ENCODE data around the gene ASPRV1. TPM values are rescaled to one million over a fixed set of nuclear protein-coding genes. Genes with fewer than 3 reads are reported as not detected.

The ASPRV1 gene
- total RNA-seq, 4 donors from 2014 or later, result 1.6 to 4.1 (median 2.9) TPM

Other genes with a start within 250 kb of the ASPRV1 start
- 100 to 1,000 TPM; 106 to 216 (median 156) TPM for gene ANXA4, start 219.5 kb downstream of the ASPRV1 start, total RNA-seq
- gene GMCL1, start 132.0 kb downstream of the ASPRV1 start, total RNA-seq, result 10 to 100 TPM; 15.4 to 29.2 (median 23.0) TPM
- 10 to 100 TPM; 35.4 to 99.0 (median 53.7) TPM for gene SNRNP27, start 67.7 kb downstream of the ASPRV1 start, total RNA-seq
- 10 to 100 TPM; 18.2 to 83.7 (median 74.4) TPM for gene MXD1, start 46.5 kb downstream of the ASPRV1 start, total RNA-seq
- 100 to 1,000 TPM; 129 to 152 (median 134) TPM for gene PCBP1, start 125.8 kb upstream of the ASPRV1 start, total RNA-seq
- gene C2orf42, start 229.4 kb upstream of the ASPRV1 start, total RNA-seq, result 10 to 100 TPM; 10.3 to 18.7 (median 14.0) TPM